Stimulated activated naive CD8-positive, alpha-beta T cell treated with anti-CD3 and anti-CD28 coated beads, Interleukin-15, Interleukin-2, amounts not matched to agents 100 U/mL and 50 U/mL, for 24 hours (primary cell): Measurements from ENCODE around the gene C1orf21.

Experiments
- ATAC-seq: fragments of 150-1000 bp; cut with Tn5 transposase; one replicate; pipeline ENCODE4 v1.10.0; 2021
- DNase-seq: peaks from one replicate; pipeline ENCODE4 v3.0.0; 2021

The C1orf21 gene

DNA sequence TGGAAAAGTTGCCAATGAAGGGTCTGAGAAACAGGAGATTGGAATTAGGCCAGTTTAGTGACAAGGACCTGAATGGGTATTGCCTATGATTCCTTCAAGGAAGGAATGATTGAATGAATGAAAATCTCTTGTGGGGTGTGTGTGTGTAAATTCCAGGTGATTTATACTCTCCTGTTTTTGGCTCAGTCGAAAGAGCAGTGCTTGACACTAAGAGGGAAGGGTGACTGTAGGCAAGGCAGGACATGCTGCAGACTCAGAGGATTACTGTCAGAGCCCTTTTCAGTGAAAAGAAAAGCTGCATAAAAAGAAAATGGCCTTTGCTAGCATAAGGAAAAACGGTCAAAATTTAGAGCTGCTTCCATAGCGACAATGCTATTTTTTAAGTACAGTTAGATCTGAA is 30.1 kb downstream of the C1orf21 start:
- no peak for DNase-seq
- ATAC-seq, result no peak

- DNase-seq, result no peak
- ATAC-seq, result no peak
These were observed 31.1 kb downstream of the C1orf21 start for GRCh38 chr1:184417916-184418315.

DNA sequence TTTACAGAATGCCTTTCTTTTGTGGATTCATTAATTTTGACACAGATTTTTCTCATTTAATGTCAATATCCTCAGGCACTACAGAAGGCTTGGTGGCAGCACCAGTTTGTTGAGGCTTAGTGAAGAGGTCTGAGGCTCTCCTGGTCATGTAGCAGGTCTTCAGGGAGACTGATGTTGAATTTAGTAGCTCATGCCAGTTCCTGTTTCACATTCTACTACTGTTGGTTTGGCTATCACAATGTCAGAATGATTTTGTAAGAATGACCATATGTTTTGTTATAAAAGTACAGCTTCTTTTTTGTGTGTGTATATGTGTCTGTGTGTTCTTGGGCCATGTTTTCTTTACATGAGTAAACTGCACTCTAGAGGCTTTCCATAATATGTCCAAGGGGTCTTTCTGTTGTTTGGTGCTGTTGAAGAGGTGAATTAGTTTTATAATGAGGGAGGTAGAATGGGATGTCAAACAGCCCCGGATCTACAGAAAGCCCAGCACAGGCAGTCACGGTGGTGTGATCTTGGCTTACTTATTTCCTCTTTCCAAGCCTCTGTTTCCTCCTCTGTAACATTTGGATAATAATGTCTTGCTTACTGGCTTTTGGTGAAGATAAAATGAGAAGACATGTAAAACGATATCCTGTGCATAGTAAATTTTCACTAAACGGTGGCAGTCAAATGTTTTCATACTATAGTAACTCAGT is 32.0 kb downstream of the C1orf21 start:
- no peak for ATAC-seq

GRCh38 chr1:184419350-184420161 is 32.7 kb downstream of the C1orf21 start:
- no peak for DNase-seq
- ATAC-seq, result no peak

More for the DNA sequence above, 32.0 kb downstream of the C1orf21 start:
- no peak for DNase-seq

DNA sequence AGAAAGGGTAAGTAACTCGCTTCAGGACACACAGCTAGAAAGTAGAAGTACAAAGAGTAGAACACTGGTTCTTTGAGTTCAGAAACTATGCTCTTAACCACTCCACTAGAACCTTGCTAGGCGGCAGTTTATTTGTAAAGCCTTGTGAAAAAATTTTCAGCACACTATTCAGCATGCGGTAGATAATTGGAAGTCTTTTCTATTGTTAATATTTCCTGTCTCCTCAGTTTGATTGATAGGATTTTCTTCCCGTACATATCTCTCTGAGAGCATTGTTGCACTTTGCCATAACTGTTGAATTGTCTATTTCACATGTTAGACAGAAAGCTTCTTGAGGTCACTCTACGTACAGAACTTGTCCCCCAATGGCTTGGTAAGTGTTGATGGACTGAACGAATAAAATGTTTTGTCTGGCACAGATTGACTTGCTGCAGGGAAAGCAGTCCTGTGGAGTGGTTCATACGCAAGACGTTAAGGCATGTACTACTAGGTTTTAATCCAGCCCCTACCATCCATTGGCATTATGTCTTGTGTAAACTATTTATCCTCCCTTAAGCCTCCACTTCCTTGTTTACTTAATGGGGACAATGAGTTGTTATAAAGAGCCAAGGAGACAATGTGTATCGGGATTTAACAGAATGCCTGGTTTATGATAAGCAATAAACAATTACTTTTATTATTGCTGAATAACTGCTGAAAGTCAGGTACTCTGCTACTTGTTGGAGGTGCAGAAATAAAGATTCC is 35.8 kb downstream of the C1orf21 start:
- DNase-seq (no peak), ATAC-seq (no peak)

- DNase-seq (no peak), ATAC-seq (no peak)
These were observed 36.8 kb downstream of the C1orf21 start for GRCh38 chr1:184423649-184424048.

DNA sequence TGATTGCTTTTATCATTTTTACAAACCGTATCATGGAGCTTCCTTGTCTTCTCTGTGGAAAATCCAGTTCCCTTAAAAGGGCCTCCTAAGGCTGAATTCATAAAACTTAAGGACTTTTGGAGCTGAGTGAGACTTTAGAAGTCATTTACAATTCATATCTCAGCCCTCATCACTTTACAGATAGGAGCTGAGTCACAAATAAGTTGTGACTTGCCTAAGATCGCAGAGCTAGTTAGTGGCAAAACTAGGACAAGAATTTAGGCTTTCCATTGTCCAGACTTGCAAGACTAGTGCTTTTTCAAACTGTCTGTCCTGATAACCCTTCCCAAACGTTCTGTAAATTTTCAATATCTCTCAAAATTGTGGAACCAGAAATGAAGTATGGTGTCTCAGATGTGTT is 37.3 kb downstream of the C1orf21 start:
- no peak for ATAC-seq
- no peak for DNase-seq

DNA sequence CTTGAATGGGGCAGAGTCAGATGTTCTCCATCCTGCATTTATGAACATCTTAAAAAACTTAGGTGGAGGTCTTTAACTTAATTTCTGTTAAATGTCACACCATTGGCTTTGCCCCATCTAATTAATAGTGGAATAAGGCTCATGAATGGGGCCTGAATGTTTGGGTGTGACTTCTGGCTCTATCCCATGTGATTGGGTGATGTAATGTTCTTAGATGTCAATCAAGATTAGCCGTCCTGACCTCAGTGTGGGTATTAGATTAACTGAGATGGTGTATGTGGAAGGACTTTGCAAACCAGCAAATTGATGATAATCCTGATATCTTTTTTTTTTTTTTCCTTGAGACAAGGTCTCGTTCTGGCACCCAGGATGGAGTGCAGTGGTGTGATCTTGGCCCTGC is 38.1 kb downstream of the C1orf21 start:
- no peak for DNase-seq
- ATAC-seq, result no peak

GRCh38 chr1:184425449-184426277 is 38.8 kb downstream of the C1orf21 start:
- DNase-seq (no peak), ATAC-seq (no peak)

DNA sequence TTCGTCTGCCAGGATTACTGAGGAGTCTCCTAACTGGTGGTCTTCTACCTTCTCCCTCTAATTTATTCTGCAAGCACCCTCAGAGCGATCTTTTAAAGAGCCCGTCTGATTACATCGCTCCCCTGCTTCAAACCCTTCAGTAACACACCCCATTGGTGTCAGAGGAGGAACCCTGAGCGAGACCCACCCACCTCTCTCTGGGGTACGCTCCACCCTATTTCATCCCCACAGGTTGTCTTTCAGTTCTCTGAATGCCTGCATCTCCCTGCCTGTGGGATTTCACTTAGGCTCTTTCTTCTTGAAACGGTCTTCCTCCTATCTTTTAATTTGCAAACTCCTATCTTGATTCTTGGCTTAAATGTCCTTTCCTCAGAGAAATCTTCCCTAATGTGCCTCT is 39.4 kb downstream of the C1orf21 start:
- no peak for ATAC-seq

GRCh38 chr1:184427722-184428121 is 40.9 kb downstream of the C1orf21 start:
- ATAC-seq (no peak), DNase-seq (no peak)

More for the DNA sequence above, 39.4 kb downstream of the C1orf21 start:
- no peak for DNase-seq

DNA sequence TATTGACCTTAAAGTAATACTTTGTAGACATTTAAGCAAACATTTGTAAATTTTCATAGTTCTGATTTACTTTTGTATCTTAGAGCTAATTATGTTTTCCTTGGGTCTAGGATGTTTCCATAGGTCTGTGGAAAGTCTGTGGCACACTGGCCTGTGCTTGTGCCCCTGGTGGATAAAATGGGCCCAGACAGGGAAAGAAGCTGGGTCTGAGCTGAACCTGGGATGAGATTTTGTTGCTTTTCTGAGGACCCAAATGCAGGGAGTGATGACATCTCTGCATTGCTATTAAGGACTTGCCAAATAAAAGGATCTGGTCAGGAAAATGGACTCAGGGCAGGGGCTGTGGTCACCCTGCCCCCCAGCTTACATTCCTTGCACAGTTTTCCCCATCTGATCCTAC is 41.8 kb downstream of the C1orf21 start:
- DNase-seq, result no peak
- no peak for ATAC-seq

DNA sequence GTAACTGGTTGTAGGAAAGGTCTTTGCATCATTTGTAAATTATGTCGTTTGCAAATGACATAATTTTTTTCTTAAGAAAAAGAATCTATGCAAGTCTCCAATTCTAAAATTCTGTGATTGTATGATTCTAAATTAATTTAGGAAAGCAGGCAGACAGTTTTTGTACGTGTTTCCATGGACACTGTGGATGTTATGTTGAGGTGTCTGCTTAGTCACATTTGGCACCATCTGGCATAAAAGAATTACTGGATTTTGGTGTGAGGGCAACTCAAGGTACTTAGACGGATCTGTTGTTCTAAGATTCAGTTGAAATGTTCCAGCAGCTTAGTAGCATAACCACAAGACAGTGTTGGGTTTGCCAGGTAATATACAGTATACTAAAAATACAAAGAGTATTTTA is 42.5 kb downstream of the C1orf21 start:
- ATAC-seq (no peak), DNase-seq (no peak)

- ATAC-seq, result no peak
These were observed 47.2 kb downstream of the C1orf21 start for GRCh38 chr1:184433956-184434502.

DNA sequence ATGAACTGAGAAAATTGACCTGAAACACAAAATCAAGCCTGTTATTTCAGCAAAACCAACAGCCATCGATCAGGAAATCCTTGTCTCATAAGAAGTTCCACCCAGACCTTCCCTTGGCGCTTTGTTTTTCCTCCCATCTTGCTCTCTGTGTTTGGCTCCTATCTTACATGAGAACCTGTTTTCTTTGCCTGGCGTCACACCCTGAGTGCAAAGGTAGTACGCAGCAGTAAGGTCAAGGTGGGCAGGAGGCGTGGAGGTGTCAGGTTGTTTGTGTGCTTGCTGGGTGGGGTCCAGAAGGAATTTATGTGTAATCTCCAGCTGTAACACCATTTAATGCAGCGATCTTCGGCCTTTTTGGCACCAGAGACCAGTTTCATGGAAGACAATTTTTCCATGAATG is 50.5 kb downstream of the C1orf21 start:
- ATAC-seq, result no peak
- DNase-seq, result no peak

More at GRCh38 chr1:184433956-184434502, 47.2 kb downstream of the C1orf21 start:
- no peak for DNase-seq

DNA sequence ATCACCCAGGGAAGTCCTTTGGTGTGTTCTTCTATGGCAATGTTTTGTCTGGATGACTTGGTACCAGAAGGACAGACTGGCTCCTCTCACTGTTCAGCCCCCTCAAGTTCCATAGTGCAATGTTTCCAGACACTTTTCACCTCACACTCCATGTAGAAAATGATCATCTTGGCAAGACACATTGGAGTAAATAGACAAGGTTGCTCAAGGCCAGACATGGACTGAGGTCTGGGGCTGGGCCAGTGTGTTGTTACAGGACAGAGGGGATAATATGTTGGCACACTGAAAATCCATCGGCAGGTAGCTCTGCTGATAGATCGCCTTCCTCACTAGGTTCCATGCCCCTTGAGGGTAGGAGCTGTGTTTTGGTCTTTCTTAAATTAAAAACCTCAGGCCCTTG is 51.5 kb downstream of the C1orf21 start:
- no peak for DNase-seq
- no peak for ATAC-seq

DNA sequence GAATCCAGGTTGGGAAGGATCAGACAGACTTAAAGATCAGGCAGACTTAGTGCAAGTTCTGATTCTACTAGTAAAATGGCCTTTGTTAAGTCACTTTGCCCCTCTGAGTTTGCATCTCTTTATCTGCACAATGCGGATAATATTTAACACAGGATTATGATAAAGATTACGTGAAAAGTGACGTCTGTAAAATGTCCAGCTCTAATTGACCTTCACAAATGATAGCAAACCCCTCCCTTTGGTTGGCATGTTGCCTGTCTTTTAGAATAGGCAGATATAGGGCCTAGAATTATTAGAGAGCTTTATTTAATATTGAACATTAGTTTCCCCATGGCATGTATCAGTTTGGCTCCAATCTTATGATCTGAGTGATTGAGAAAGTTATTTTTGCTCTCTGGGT is 55.4 kb downstream of the C1orf21 start:
- DNase-seq (no peak), ATAC-seq (no peak)

DNA sequence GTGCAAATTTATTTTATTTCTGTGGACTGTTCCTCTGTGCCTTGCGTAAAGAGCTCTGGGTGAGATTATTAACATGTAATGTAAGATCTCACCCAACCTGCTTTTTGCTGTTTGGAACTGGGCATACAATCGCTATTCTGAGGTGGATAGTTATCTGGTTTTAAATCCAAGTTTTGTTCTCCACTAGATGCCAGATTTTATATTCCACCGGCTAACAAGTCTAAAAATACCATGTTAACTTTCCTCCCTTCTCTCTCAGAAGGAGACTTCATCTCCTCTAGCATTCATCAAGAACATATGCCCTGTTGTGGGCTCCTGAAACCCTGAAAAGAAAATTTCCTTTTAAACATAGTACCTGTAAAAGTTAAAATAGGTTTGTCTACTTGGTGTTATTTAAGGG is 56.4 kb downstream of the C1orf21 start:
- DNase-seq (no peak), ATAC-seq (no peak)

GRCh38 chr1:184443624-184444023 is 56.8 kb downstream of the C1orf21 start:
- DNase-seq, result no peak
- no peak for ATAC-seq

DNA sequence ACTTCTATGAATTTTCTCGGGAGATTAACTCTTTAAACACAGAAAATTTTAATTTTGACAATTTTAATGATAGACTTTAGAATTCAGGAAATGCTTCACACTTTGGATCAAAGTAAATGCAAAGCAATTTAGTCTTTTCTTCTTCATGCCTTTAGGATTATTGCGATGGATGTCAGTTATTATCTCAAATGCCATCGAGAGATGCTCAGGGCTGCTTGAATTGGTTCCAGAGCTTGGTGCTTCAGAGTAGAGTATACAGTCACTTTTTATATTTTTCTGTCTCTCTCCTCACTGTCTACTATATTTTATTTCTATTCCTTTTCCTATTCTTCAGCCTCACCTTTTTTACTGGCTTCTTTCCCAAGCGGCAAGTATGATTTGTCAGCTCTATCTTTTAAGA is 59.2 kb downstream of the C1orf21 start:
- no peak for ATAC-seq
- no peak for DNase-seq

DNA sequence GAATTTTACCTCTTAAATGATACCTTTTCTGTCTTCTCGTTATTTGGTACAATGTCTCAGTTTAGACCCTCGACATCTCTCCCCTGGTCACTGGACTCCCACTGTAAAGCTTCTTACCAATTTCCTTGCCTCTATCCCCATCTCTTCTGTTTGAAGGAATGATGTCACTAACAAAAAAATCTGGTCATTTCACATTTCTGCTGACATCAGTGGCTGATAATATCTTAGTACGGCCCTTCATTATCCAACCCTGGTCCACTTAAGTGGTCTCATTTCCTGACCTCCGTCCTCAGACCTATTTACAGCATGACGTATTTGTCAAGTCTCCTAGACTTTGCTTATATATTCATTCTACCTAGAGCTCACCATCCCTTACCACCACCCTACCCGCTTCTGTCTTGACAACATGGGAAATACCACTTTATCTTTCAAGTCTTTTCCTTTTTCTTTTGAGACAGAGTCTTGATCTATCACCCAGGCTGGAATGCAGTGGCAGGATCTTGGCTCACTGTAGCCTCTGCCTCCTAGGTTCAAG is 60.9 kb downstream of the C1orf21 start:
- DNase-seq (no peak), ATAC-seq (no peak)

DNA sequence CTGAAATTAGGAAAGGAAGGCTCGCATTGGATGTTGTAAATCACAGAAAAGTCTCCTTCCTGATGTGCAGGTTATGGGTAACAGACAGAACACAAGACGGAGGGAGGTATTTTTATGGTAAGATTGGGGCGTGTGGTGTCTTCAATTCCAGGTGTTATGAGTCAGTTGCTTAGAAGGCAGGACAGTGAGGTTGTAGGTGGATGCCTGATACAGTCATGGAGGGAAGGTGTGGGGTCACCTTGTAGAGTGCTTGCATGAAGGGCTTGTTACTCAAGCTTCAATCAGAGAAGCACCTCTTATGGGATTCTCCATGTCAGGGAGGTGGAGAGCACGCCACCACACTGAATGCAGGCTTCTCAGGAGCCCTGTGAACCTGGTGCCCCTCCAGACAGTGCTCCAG is 63.1 kb downstream of the C1orf21 start:
- DNase-seq (no peak), ATAC-seq (no peak)
